SK-N-SH treated with all-trans-retinoic acid at 6 μM for 48 hours (cell line): ENCODE data around the gene UBE4A.

Experiments used
- ATAC-seq: fragments of 200-7000 bp; cut with Tn5 transposase; 3 replicates; pipeline ENCODE4 v1.9.1; 2020; ENCODE audit warnings: mild to moderate bottlenecking, moderate library complexity
- CSDC2 ChIP-seq: fragments of 250-450 bp; sonication (Bioruptor Pico); IDR thresholded peaks from 2 replicates; pipeline ENCODE4 v1.5.0; 2020; ENCODE audit warnings: mild to moderate bottlenecking, moderate library complexity
- CSRNP3 ChIP-seq: fragments of 250-450 bp; sonication (Bioruptor Pico); IDR thresholded peaks from 2 replicates; pipeline ENCODE4 v1.5.1; 2021; ENCODE audit warnings: mild to moderate bottlenecking, moderate library complexity
- ESRRG ChIP-seq: fragments of 250-450 bp; sonication (Bioruptor Pico); IDR thresholded peaks from 2 replicates; pipeline ENCODE4 v1.6.1; 2021; ENCODE audit warnings: mild to moderate bottlenecking
- ISL1 ChIP-seq: fragments of 250-450 bp; sonication (Bioruptor Pico); IDR thresholded peaks from 2 replicates; pipeline ENCODE4 v2.1.2; 2022; ENCODE audit warnings: mild to moderate bottlenecking, moderate library complexity
- OSR1 ChIP-seq: fragments of 250-450 bp; sonication (Bioruptor Pico); IDR thresholded peaks from 2 replicates; pipeline ENCODE4 v1.8.0; 2022; ENCODE audit warnings: moderate library complexity, mild to moderate bottlenecking, inconsistent platforms
- PATZ1 ChIP-seq: fragments of 250-450 bp; sonication (Bioruptor Pico); IDR thresholded peaks from 2 replicates; pipeline ENCODE4 v1.8.0; 2020; ENCODE audit warnings: mild to moderate bottlenecking, moderate library complexity, borderline replicate concordance
- PPARA ChIP-seq: fragments of 250-450 bp; sonication (Bioruptor Pico); IDR thresholded peaks from 2 replicates; pipeline ENCODE4 v1.5.0; 2020; ENCODE audit warnings: mild to moderate bottlenecking, borderline replicate concordance
- RARB ChIP-seq: fragments of 250-450 bp; sonication (Bioruptor Pico); IDR thresholded peaks from 2 replicates; pipeline ENCODE4 v1.8.0; 2021; ENCODE audit warnings: mild to moderate bottlenecking, moderate library complexity
- SNAI2 ChIP-seq: fragments of 250-450 bp; sonication (Bioruptor Pico); IDR thresholded peaks from 2 replicates; pipeline ENCODE4 v1.5.0; 2020; ENCODE audit warnings: mild to moderate bottlenecking, moderate library complexity
- TOX ChIP-seq: fragments of 250-450 bp; sonication (Bioruptor Pico); IDR thresholded peaks from 2 replicates; pipeline ENCODE4 v1.8.0; 2021; ENCODE audit warnings: mild to moderate bottlenecking, moderate library complexity, borderline replicate concordance
- TSHZ2 ChIP-seq: fragments of 250-450 bp; sonication (Bioruptor Pico); IDR thresholded peaks from 2 replicates; pipeline ENCODE4 v1.5.0; 2020; ENCODE audit warnings: mild to moderate bottlenecking, moderate library complexity
- ZC3H10 ChIP-seq: fragments of 250-450 bp; sonication (Bioruptor Pico); IDR thresholded peaks from 2 replicates; pipeline ENCODE4 v1.5.1; 2021; ENCODE audit warnings: mild to moderate bottlenecking, moderate library complexity
- ZFP3 ChIP-seq: fragments of 250-450 bp; sonication (Bioruptor Pico); IDR thresholded peaks from 2 replicates; pipeline ENCODE4 v1.5.0; 2020; ENCODE audit warnings: mild to moderate bottlenecking, moderate library complexity
- ZFP30 ChIP-seq: fragments of 450-650 bp; formaldehyde crosslinking; IDR thresholded peaks from 2 replicates; pipeline ENCODE4 v1.5.0; 2022; ENCODE audit warnings: mild to moderate bottlenecking, moderate library complexity
- ZNF565 ChIP-seq: fragments of 450-650 bp; formaldehyde crosslinking; conservative IDR thresholded peaks from 2 replicates; pipeline ENCODE4 v1.5.0; 2020; ENCODE audit warnings: low read depth, mild to moderate bottlenecking, moderate library complexity
- ZNF8 ChIP-seq: fragments of 450-650 bp; formaldehyde crosslinking; IDR thresholded peaks from 2 replicates; pipeline ENCODE4 v1.5.0; 2020; ENCODE audit warnings: mild to moderate bottlenecking, moderate library complexity
- TF ChIP-seq, protein P1 (sequence below): fragments of 250-450 bp; sonication (Bioruptor Pico); IDR thresholded peaks from 2 replicates; pipeline ENCODE4 v1.8.0; 2021; ENCODE audit warnings: low read depth, mild to moderate bottlenecking, moderate library complexity, borderline replicate concordance

Gene UBE4A

GRCh38 chr11:118379497-118379896 lies 20.1 kb downstream of the UBE4A start (continued):
- TF ChIP-seq ESRRG (CRISPR knock-in tag) = no peak
- TF ChIP-seq ZC3H10 (CRISPR knock-in tag) = no peak
- TF ChIP-seq, all 23 proteins: peak for 0

DNA sequence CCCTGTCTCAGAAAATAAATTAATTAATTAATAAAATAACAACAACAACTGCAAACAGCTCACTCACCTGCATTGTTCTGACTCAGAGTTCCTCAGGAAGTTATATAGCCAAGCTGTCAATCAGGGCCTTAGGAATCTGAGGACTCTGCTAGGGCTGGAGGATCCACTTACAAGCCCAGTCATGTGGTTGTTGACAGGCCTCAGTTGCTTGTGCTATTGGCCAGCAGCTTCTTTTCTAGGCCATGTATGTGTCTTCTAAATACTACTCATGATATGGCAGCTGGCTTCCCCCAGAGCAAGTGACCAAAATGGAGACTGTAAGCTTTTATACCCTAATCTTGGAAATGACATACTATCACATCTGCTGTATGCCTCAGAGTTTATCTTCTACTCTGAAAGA lies 21.2 kb downstream of the UBE4A start:
- no peak for TF ChIP-seq TOX
- ATAC-seq = no peak

DNA sequence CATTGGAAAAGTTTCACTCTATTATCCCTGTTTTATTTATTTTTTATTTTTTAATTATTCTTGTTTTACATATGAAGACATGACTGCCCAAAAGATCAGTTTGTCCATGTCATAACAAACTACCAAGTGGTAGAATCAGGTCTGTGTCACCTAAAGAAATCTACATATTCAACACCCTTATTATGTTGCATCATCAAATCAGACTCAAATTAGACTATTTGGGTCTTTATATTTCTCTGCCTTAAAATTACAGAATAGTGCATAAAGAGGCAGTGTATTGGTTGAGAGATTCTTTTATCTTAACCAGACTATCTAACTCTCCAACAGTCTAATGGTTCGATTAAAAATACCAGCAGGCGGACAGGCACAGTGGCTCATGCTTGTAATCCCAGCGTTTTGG lies 23.6 kb downstream of the UBE4A start:
- ATAC-seq = no peak
- no peak for TF ChIP-seq OSR1
- TF ChIP-seq, protein P1, sequence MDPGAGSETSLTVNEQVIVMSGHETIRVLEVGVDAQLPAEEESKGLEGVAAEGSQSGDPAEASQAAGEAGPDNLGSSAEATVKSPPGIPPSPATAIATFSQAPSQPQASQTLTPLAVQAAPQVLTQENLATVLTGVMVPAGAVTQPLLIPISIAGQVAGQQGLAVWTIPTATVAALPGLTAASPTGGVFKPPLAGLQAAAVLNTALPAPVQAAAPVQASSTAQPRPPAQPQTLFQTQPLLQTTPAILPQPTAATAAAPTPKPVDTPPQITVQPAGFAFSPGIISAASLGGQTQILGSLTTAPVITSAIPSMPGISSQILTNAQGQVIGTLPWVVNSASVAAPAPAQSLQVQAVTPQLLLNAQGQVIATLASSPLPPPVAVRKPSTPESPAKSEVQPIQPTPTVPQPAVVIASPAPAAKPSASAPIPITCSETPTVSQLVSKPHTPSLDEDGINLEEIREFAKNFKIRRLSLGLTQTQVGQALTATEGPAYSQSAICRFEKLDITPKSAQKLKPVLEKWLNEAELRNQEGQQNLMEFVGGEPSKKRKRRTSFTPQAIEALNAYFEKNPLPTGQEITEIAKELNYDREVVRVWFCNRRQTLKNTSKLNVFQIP (CRISPR knock-in tag) = no peak

GRCh38 chr11:118383657-118384056 lies 24.3 kb downstream of the UBE4A start:
- ATAC-seq = no peak
- no peak for TF ChIP-seq TSHZ2 (CRISPR knock-in tag)
- TF ChIP-seq ZNF8 = no peak
- TF ChIP-seq CSRNP3 (CRISPR knock-in tag) = no peak
- TF ChIP-seq, all 23 proteins: peak for 0

- no peak for TF ChIP-seq ESRRG (CRISPR knock-in tag)
- no peak for TF ChIP-seq ZNF565 (CRISPR knock-in tag)
- no peak for TF ChIP-seq ZFP3 (CRISPR knock-in tag)
- TF ChIP-seq ZFP30 = no peak
- TF ChIP-seq, protein P1 (CRISPR knock-in tag) = no peak
- TF ChIP-seq PATZ1 (CRISPR knock-in tag) = no peak
- no peak for TF ChIP-seq RARB (CRISPR knock-in tag)
- no peak for ATAC-seq
These were observed 36.7 kb downstream of the UBE4A start for GRCh38 chr11:118396097-118396501.

- ATAC-seq = no peak
- no peak for TF ChIP-seq SNAI2 (CRISPR knock-in tag)
- no peak for TF ChIP-seq CSDC2
- no peak for TF ChIP-seq ZNF8
- no peak for TF ChIP-seq ZC3H10 (CRISPR knock-in tag)
- TF ChIP-seq ISL1 (CRISPR knock-in tag) = no peak
- TF ChIP-seq ZFP3 (CRISPR knock-in tag) = no peak
- TF ChIP-seq PPARA = no peak
These were observed 38.0 kb downstream of the UBE4A start for GRCh38 chr11:118397448-118397847.
